ENCODE results near the gene HSP90AB1.

Gene HSP90AB1

DNA sequence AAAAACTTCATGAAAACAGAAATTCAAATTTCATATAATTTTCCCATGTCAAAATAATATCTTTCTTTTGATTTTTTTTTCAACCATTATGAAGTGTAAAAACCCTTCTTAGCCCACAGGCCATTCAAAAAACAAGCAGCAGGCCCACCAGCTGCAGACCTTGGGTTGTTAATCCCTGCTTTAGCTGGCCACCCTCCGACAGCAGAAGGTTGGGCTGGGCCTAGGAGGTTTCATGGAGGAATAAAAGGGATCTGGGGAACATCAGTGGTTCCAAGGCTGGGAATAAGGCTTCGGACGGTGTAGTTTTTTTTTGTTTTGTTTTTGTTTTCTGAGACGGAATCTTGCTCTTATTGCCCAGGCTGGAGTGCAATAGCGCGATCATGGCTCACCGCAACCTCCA is 3.6 kb upstream of the HSP90AB1 start:
- H3K27ac ChIP-seq (ENCODE audit: low read length), result no peak overlapping the region
- H3K9me3 ChIP-seq (ENCODE audit: control insufficient read depth in 1 of 2, low read length in 2 of 2), result no peaks in the 10 kb centered on the region
- no peak overlapping the region for H3K4me3 ChIP-seq (ENCODE audit: low read depth in 1 of 2, low read length in 2 of 2)
- peaks cover 0 to 2% of the 10 kb centered on the region in 2 donors for H3K4me1 ChIP-seq (ENCODE audit: control insufficient read depth in 1 of 2, insufficient read depth in 2 of 2, low read length in 2 of 2)
- peaks cover 0 to 6% of the 10 kb centered on the region in 2 donors for H3K36me3 ChIP-seq (ENCODE audit: control insufficient read depth in 1 of 2, insufficient read depth in 2 of 2, low read length in 2 of 2)
- no peaks in the 10 kb centered on the region for H3K27me3 ChIP-seq (ENCODE audit: low read depth, low read length)

DNA sequence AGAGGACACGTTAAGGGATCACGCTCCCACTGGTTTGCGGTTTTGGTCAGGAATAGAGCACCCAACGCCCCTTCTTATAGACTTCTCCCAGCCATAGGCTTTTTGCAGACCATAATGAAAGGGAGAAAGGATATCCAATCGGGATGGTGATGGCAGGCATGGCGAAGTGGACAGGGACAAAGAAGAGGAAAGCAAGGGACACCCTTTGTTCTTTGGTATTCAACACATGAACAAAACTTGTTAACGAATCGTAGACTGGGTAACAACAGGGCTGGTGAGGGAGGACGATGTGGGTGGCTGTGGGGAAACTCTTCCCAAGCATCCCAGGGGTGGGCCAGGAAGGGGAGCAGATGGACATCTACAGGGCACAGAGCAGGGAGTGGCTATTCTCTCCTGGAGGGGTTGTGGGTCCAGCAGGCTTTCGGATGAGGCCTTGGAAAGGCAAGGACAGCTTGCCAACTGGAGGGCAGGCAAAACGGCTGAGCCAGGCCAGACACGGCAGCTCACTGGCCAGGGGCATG is 1.4 kb upstream of the HSP90AB1 start:
- Histone ChIP-seq H3K9me3 (ENCODE audit: control insufficient read depth in 1 of 2, low read length in 2 of 2) (no peaks in the 10 kb centered on the region), H3K4me1 (ENCODE audit: control insufficient read depth in 1 of 2, insufficient read depth in 2 of 2, low read length in 2 of 2) (peaks cover 4 to 20% of the 10 kb centered on the region in 2 donors), H3K36me3 (ENCODE audit: control insufficient read depth in 1 of 2, insufficient read depth in 2 of 2, low read length in 2 of 2) (peaks cover 19 to 26% of the 10 kb centered on the region in 2 donors), H3K27me3 (ENCODE audit: low read depth, low read length) (no peaks in the 10 kb centered on the region), H3K27ac (ENCODE audit: low read length) (peak overlapping the region; percentile 56), H3K4me3 (ENCODE audit: low read depth in 1 of 2, low read length in 2 of 2) (peak overlapping the region; percentile 87 to 100)

DNA sequence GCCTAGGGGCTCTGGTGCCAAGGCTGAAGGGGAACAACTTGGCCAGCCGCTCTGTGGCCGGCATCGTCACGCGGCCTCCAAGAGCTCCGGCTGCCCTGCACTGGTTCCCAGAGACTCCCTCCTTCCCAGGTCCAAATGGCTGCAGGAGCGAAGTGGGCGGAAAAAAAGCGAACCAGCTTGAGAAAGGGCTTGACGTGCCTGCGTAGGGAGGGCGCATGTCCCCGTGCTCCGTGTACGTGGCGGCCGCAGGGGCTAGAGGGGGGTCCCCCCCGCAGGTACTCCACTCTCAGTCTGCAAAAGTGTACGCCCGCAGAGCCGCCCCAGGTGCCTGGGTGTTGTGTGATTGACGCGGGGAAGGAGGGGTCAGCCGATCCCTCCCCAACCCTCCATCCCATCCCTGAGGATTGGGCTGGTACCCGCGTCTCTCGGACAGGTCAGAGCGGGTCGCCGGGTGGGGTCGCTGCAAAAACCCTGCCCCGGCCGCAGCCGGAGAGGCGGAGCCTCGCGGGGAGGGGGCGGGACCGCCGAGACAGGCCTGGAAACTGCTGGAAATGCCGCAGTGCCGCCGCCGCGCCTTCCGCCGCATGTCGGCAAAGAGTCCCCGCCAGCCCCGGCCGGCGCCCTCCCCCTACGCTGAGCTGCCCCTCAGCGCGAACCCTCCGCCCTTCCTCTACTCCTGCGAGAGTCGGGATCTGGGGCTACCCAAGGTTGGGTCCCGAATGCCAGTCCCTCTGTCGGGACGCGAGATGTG is 814 bp upstream of the HSP90AB1 start:
- Histone ChIP-seq H3K4me3 (ENCODE audit: low read depth in 1 of 2, low read length in 2 of 2) (peak overlapping the region; percentile 87 to 100), H3K27ac (ENCODE audit: low read length) (peak overlapping the region; percentile 100), H3K36me3 (ENCODE audit: control insufficient read depth in 1 of 2, insufficient read depth in 2 of 2, low read length in 2 of 2) (peaks cover 25 to 32% of the 10 kb centered on the region in 2 donors), H3K27me3 (ENCODE audit: low read depth, low read length) (no peaks in the 10 kb centered on the region), H3K4me1 (ENCODE audit: control insufficient read depth in 1 of 2, insufficient read depth in 2 of 2, low read length in 2 of 2) (peaks cover 4 to 24% of the 10 kb centered on the region in 2 donors), H3K9me3 (ENCODE audit: control insufficient read depth in 1 of 2, low read length in 2 of 2) (no peaks in the 10 kb centered on the region)

DNA sequence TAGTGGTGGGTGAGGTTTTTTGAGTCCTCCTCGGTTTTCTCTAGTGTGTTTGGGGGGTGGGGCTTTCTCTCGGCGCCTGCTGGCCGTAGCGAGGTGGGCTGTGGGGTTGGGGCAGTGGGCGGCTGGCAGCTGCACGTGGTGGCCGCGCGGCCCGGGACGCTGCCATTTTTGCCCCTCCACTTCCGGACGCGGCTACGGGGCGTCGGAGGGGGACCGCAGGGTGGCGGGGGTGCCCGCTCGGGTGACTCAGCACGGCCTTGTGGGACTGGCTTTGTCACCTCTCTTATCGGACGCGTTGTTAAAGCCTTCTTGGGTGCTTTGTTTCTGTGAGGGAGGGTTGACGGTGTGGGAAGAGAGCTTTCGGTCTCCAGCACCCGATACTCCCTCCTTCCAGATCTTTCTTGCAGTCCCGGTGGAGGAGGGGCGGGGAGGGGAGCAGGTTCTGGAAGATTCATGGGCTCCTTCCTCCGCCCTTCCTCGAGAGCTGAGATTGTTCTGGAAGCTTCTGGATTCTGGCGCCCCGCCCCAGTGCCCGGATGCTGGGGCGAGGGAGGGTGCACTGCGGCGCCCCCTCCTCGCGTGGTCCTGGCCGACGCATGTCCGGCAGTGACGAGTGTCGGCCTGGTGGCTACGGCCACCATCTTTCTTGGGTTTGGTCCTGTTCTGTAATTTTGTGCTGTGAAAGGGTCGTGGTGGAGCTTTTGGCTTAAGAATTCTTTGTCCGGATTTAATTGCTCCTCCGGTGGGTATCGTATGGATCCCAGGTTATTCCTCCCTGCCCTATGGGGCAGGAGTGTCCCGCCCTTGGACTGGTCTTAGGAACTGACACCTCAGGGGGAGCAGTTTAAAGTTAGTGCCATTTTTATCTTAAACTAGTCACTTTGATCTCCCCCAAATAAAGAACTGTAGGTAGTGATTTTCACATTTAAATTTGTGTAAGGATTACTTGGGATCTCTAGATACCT is 719 bp downstream of the HSP90AB1 start:
- H3K36me3 ChIP-seq (ENCODE audit: control insufficient read depth in 1 of 2, insufficient read depth in 2 of 2, low read length in 2 of 2), result peaks cover 38 to 48% of the 10 kb centered on the region in 2 donors
- H3K4me1 ChIP-seq (ENCODE audit: control insufficient read depth in 1 of 2, insufficient read depth in 2 of 2, low read length in 2 of 2), result peaks cover 4 to 24% of the 10 kb centered on the region in 2 donors
- H3K27me3 ChIP-seq (ENCODE audit: low read depth, low read length), result no peaks in the 10 kb centered on the region
- peak overlapping the region; percentile 100 for H3K27ac ChIP-seq (ENCODE audit: low read length)
- no peaks in the 10 kb centered on the region for H3K9me3 ChIP-seq (ENCODE audit: control insufficient read depth in 1 of 2, low read length in 2 of 2)
- H3K4me3 ChIP-seq (ENCODE audit: low read depth in 1 of 2, low read length in 2 of 2), result peak overlapping the region; percentile 87 to 100

DNA sequence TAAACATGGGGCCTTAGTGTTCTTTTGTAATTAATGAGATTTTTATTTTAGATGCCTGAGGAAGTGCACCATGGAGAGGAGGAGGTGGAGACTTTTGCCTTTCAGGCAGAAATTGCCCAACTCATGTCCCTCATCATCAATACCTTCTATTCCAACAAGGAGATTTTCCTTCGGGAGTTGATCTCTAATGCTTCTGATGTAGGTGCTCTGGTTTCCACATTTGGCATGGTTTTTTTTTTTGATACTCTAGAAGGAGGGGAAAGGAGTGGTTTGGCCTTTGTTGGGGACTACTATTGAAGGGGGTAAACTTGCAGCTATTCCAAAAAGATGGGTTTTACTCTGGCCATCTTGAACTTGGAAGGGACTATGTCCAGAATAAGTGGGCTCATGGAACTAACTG is 1.7 kb downstream of the HSP90AB1 start:
- Histone ChIP-seq H3K27ac (ENCODE audit: low read length) (peak overlapping the region; percentile 100), H3K9me3 (ENCODE audit: control insufficient read depth in 1 of 2, low read length in 2 of 2) (no peaks in the 10 kb centered on the region)

DNA sequence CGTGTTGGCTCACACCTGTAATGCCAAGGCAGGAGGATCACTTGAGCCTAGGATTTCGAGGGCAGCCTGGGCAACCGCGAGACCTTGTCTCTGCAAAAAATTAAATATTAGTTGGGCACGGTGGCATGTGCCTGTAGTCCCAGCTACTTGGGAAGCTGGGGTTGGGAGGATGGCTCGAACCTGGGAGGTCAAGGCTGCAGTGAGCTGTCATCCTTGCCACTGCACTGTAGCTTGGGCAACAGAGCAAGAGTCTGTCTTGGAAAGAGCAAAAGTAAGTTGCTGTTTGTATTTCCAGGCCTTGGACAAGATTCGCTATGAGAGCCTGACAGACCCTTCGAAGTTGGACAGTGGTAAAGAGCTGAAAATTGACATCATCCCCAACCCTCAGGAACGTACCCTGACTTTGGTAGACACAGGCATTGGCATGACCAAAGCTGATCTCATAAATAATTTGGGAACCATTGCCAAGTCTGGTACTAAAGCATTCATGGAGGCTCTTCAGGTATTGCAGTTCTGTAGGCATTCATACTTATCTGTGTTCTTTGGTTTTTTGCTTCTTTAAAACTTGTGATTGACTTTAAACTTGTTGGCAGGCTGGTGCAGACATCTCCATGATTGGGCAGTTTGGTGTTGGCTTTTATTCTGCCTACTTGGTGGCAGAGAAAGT is 2.3 kb downstream of the HSP90AB1 start:
- Histone ChIP-seq H3K27me3 (ENCODE audit: low read depth, low read length) (no peaks in the 10 kb centered on the region), H3K27ac (ENCODE audit: low read length) (no peak overlapping the region), H3K36me3 (ENCODE audit: control insufficient read depth in 1 of 2, insufficient read depth in 2 of 2, low read length in 2 of 2) (peaks cover 54 to 64% of the 10 kb centered on the region in 2 donors)

More for the DNA sequence above, 1.7 kb downstream of the HSP90AB1 start:
- Histone ChIP-seq H3K4me1 (ENCODE audit: control insufficient read depth in 1 of 2, insufficient read depth in 2 of 2, low read length in 2 of 2) (peaks cover 4 to 28% of the 10 kb centered on the region in 2 donors), H3K36me3 (ENCODE audit: control insufficient read depth in 1 of 2, insufficient read depth in 2 of 2, low read length in 2 of 2) (peaks cover 47 to 57% of the 10 kb centered on the region in 2 donors), H3K27me3 (ENCODE audit: low read depth, low read length) (no peaks in the 10 kb centered on the region), H3K4me3 (ENCODE audit: low read depth in 1 of 2, low read length in 2 of 2) (peak overlapping the region; percentile 87 to 100)

DNA sequence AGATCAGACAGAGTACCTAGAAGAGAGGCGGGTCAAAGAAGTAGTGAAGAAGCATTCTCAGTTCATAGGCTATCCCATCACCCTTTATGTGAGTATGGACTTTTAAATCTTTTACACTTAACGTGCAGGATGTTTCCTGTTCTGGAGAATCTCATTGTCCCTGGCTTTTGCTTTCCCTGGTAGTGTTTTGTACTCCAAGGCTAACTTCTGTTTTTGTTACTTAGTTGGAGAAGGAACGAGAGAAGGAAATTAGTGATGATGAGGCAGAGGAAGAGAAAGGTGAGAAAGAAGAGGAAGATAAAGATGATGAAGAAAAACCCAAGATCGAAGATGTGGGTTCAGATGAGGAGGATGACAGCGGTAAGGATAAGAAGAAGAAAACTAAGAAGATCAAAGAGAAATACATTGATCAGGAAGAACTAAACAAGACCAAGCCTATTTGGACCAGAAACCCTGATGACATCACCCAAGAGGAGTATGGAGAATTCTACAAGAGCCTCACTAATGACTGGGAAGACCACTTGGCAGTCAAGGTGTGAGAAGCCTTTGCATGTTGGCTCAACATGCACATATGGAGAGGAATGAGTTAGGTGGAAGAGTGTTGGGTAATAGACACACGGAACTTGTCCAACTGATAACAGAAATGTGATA is 3.3 kb downstream of the HSP90AB1 start:
- Histone ChIP-seq H3K36me3 (ENCODE audit: control insufficient read depth in 1 of 2, insufficient read depth in 2 of 2, low read length in 2 of 2) (peaks cover 63 to 73% of the 10 kb centered on the region in 2 donors), H3K4me3 (ENCODE audit: low read depth in 1 of 2, low read length in 2 of 2) (no peak overlapping the region), H3K9me3 (ENCODE audit: control insufficient read depth in 1 of 2, low read length in 2 of 2) (no peaks in the 10 kb centered on the region), H3K4me1 (ENCODE audit: control insufficient read depth in 1 of 2, insufficient read depth in 2 of 2, low read length in 2 of 2) (peaks cover 4 to 38% of the 10 kb centered on the region in 2 donors), H3K27ac (ENCODE audit: low read length) (no peak overlapping the region), H3K27me3 (ENCODE audit: low read depth, low read length) (no peaks in the 10 kb centered on the region)

More for the DNA sequence above, 2.3 kb downstream of the HSP90AB1 start:
- H3K9me3 ChIP-seq (ENCODE audit: control insufficient read depth in 1 of 2, low read length in 2 of 2), result no peaks in the 10 kb centered on the region
- peaks cover 4 to 29% of the 10 kb centered on the region in 2 donors for H3K4me1 ChIP-seq (ENCODE audit: control insufficient read depth in 1 of 2, insufficient read depth in 2 of 2, low read length in 2 of 2)
- H3K4me3 ChIP-seq (ENCODE audit: low read depth in 1 of 2, low read length in 2 of 2), result peak overlapping the region; percentile 87 to 100

DNA sequence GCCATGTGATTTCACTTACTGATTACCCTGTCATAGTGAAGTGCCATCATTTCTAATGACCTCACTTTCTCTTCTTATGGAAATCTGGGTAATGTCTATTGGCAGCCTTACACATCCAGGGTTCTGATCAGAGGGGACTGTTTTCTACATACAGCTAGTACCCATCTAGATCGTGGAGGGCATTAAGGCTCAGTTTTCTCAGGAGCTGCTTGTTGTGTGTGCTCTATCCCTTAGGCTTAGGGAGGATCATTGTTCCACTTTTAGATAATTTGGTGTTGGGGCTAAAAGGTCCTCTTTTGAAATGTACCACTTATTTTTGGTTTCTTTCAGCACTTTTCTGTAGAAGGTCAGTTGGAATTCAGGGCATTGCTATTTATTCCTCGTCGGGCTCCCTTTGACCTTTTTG is 3.8 kb downstream of the HSP90AB1 start:
- no peak overlapping the region for H3K4me3 ChIP-seq (ENCODE audit: low read depth in 1 of 2, low read length in 2 of 2)
- H3K36me3 ChIP-seq (ENCODE audit: control insufficient read depth in 1 of 2, insufficient read depth in 2 of 2, low read length in 2 of 2), result peaks cover 64 to 75% of the 10 kb centered on the region in 2 donors
- H3K27ac ChIP-seq (ENCODE audit: low read length), result no peak overlapping the region
- H3K9me3 ChIP-seq (ENCODE audit: control insufficient read depth in 1 of 2, low read length in 2 of 2), result no peaks in the 10 kb centered on the region
- H3K27me3 ChIP-seq (ENCODE audit: low read depth, low read length), result no peaks in the 10 kb centered on the region
- H3K4me1 ChIP-seq (ENCODE audit: control insufficient read depth in 1 of 2, insufficient read depth in 2 of 2, low read length in 2 of 2), result peaks cover 4 to 43% of the 10 kb centered on the region in 2 donors

DNA sequence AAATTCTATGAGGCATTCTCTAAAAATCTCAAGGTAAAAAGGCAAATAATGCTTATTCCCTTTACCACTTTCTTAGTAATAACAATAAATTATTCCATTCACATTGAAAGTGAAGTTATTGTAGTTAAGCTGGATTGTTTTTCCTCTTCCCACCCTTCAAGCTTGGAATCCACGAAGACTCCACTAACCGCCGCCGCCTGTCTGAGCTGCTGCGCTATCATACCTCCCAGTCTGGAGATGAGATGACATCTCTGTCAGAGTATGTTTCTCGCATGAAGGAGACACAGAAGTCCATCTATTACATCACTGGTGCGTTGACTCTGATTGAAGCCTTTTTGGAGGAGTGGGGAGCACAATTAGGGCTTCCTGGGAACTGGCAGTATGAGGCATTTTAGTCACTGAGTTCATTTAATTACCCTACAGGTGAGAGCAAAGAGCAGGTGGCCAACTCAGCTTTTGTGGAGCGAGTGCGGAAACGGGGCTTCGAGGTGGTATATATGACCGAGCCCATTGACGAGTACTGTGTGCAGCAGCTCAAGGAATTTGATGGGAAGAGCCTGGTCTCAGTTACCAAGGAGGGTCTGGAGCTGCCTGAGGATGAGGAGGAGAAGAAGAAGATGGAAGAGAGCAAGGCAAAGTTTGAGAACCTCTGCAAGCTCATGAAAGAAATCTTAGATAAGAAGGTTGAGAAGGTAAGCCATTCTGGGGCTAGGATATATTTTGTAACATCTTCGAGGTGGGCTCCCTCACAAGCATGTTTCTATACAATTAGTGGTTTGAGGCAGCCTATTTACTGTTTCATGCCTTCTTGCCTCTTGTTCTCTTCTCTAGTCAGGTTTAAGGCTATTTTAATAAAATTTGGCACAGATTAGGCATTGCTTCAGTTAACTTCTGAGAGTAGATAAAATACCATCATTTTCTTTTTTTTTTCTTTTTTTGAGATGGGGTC is 4.9 kb downstream of the HSP90AB1 start:
- no peak overlapping the region for H3K4me3 ChIP-seq (ENCODE audit: low read depth in 1 of 2, low read length in 2 of 2)
- no peaks in the 10 kb centered on the region for H3K27me3 ChIP-seq (ENCODE audit: low read depth, low read length)
- peaks cover 13 to 54% of the 10 kb centered on the region in 2 donors for H3K4me1 ChIP-seq (ENCODE audit: control insufficient read depth in 1 of 2, insufficient read depth in 2 of 2, low read length in 2 of 2)
- peaks cover 64 to 75% of the 10 kb centered on the region in 2 donors for H3K36me3 ChIP-seq (ENCODE audit: control insufficient read depth in 1 of 2, insufficient read depth in 2 of 2, low read length in 2 of 2)
- no peaks in the 10 kb centered on the region for H3K9me3 ChIP-seq (ENCODE audit: control insufficient read depth in 1 of 2, low read length in 2 of 2)
- no peak overlapping the region for H3K27ac ChIP-seq (ENCODE audit: low read length)

Measured in muscle layer of duodenum (tissue), 2 donors.